Mesendoderm (in vitro differentiated cells): ENCODE measurements around the gene TCF7L2.
A peak's percentile ranks its signal among the peaks of the same experiment; 100 is the strongest.

Experiments used
- DNase-seq: peaks from one replicate; pipeline ENCODE4 v3.0.0; 2013
- H2AK5ac ChIP-seq: 2 replicates; pipeline ENCODE4 v1.6.1; 2013; ENCODE audit warnings: low read length, inconsistent platforms
- H2BK120ac ChIP-seq: 2 replicates; pipeline ENCODE4 v1.6.1; 2013; ENCODE audit warnings: low read depth, mild to moderate bottlenecking, low read length, moderate library complexity, mixed read lengths
- H2BK15ac ChIP-seq: replicated peaks from 2 replicates; pipeline ENCODE4 v1.6.1; 2013; ENCODE audit warnings: low read depth, mild to moderate bottlenecking, moderate library complexity
- H2BK5ac ChIP-seq: 2 replicates; pipeline ENCODE4 v1.6.1; 2013; ENCODE audit warnings: low read length, inconsistent platforms
- H3K18ac ChIP-seq: 2 replicates; pipeline ENCODE4 v1.6.1; 2013; ENCODE audit warnings: mild to moderate bottlenecking, low read length, mixed read lengths
- H3K23ac ChIP-seq: one replicate; pipeline ENCODE4 v1.6.1; 2013; ENCODE audit warnings: low read length
- H3K27ac ChIP-seq: 2 replicates; pipeline ENCODE4 v1.5.1; 2013; ENCODE audit warnings: low read depth, mild to moderate bottlenecking, inconsistent platforms, low read length, moderate library complexity
- H3K27me3 ChIP-seq: 2 replicates; pipeline ENCODE4 v1.6.1; 2013; ENCODE audit warnings: low read length, control low read depth, mild to moderate bottlenecking, inconsistent platforms; ENCODE audit not compliant: insufficient read depth, poor library complexity
- H3K36me3 ChIP-seq: 2 replicates; pipeline ENCODE4 v1.6.1; 2013; ENCODE audit warnings: low read length, inconsistent platforms; ENCODE audit not compliant: control insufficient read depth, insufficient read depth
- H3K4ac ChIP-seq: one replicate; pipeline ENCODE4 v1.6.1; 2013; ENCODE audit warnings: low read depth, mild to moderate bottlenecking, low read length, moderate library complexity
- H3K4me1 ChIP-seq: 2 replicates; pipeline ENCODE4 v1.6.1; 2013; ENCODE audit warnings: low read depth, low read length, inconsistent platforms; ENCODE audit not compliant: control insufficient read depth
- H3K4me2 ChIP-seq: 2 replicates; pipeline ENCODE4 v1.6.1; 2013; ENCODE audit warnings: low read length
- H3K4me3 ChIP-seq: 2 replicates; pipeline ENCODE4 v1.5.1; 2013; ENCODE audit warnings: mild to moderate bottlenecking, low read length
- H3K56ac ChIP-seq: one replicate; pipeline ENCODE4 v1.6.1; 2013; ENCODE audit warnings: low read length
- H3K79me1 ChIP-seq: 2 replicates; pipeline ENCODE4 v1.6.1; 2013; ENCODE audit warnings: low read length, inconsistent platforms
- H3K79me2 ChIP-seq: 2 replicates; pipeline ENCODE4 v1.6.1; 2013; ENCODE audit warnings: mild to moderate bottlenecking, low read length; ENCODE audit not compliant: control insufficient read depth, insufficient read depth
- H3K9ac ChIP-seq: 2 replicates; pipeline ENCODE4 v1.6.1; 2013; ENCODE audit warnings: low read length, inconsistent platforms
- H4K5ac ChIP-seq: one replicate; pipeline ENCODE4 v1.6.1; 2013; ENCODE audit warnings: low read length
- H4K8ac ChIP-seq: one replicate; pipeline ENCODE4 v1.6.1; 2013; ENCODE audit warnings: low read depth, mild to moderate bottlenecking, control low read depth, low read length, moderate library complexity
- WGBS: extraction: QIAGEN DNeasy Blood & Tissue Kit; methylation state at CpG from one replicate; pipeline ENCODE4 v1.1.7; 2013; ENCODE audit warnings: low lambda C conversion rate, missing lambda C conversion rate; ENCODE audit not compliant: insufficient coverage; ENCODE audit errors: extremely low coverage; 5-methylcytosine and 5-hydroxymethylcytosine counted together

The TCF7L2 gene

DNA sequence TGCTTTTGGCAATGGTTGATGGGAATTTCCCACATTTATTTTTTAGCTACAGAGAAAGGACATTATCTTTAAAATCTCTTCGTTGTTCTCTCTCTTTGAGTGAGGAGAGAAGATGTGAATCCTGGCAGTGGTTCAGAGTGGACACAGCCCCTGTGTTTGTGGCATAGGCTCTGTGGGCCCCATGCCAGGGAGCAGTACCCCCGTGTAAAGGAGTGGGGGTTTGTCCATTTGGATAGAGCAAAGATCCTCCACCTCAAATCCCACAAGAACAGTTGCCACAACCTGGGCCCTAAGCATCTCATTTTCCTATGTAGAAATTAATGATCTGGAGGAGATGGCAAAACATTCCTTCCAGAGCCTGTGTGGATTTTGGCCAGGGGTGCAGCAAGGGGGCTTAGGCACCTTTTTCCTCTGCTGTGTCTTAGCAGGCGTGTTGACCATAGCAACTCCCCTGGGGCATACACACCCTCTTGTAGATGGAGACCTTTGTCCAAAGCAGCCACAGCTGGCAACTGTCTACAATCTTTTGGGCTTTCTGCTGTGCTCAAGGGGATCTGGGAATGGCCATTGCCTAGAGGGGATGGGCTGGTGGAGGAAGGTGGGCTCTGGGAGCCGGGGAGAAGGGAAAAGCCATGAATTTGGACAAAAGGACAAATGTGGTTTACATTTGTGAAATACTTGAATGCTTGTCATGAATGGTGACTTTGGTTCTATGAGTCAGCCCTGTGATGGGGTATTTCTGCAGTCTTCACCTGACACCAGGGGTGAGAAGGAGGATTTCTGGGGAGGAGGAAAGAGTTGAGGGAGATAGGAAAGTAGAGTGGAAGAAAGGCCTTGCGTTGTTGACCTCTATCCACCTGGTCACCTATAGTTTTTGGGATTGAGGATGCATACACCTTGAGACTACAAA is 92.0 kb downstream of the TCF7L2 start:
- H3K79me1 ChIP-seq = peaks cover 23% of the 10 kb centered on the region
- H4K8ac ChIP-seq = no peak overlapping the region
- DNase-seq = peak; percentile 19
- no peak overlapping the region for H3K18ac ChIP-seq
- no CpG with 5 or more reads among the region's 5 CpGs for WGBS
- no peak overlapping the region for H2BK5ac ChIP-seq
- H2AK5ac ChIP-seq = no peak overlapping the region
- no peak overlapping the region for H2BK120ac ChIP-seq
- no peaks in the 10 kb centered on the region for H3K36me3 ChIP-seq
- H3K4me3 ChIP-seq = no peak overlapping the region
- H3K27me3 ChIP-seq = no peaks in the 10 kb centered on the region
- H3K4me1 ChIP-seq = peaks cover 2% of the 10 kb centered on the region
- no peak overlapping the region for H2BK15ac ChIP-seq
- no peak overlapping the region for H3K9ac ChIP-seq
- H3K4me2 ChIP-seq = no peak overlapping the region
- no peak overlapping the region for H3K27ac ChIP-seq
- H3K56ac ChIP-seq = no peak overlapping the region
- no peak overlapping the region for H4K5ac ChIP-seq
- H3K4ac ChIP-seq = no peak overlapping the region
- H3K23ac ChIP-seq = no peak overlapping the region
- H3K79me2 ChIP-seq = peaks cover 24% of the 10 kb centered on the region

- H3K4me1 ChIP-seq = peaks cover 4% of the 10 kb centered on the region
- H3K9ac ChIP-seq = no peak overlapping the region
- H3K36me3 ChIP-seq = no peaks in the 10 kb centered on the region
- H2AK5ac ChIP-seq = no peak overlapping the region
- no peak overlapping the region for H3K56ac ChIP-seq
- WGBS = no CpG with 5 or more reads among the region's 7 CpGs
- H3K27me3 ChIP-seq = no peaks in the 10 kb centered on the region
- H3K79me1 ChIP-seq = peaks cover 19% of the 10 kb centered on the region
- no peak overlapping the region for H3K27ac ChIP-seq
- H3K23ac ChIP-seq = no peak overlapping the region
- peaks cover 16% of the 10 kb centered on the region for H3K79me2 ChIP-seq
- no peak overlapping the region for H3K4me2 ChIP-seq
- H3K4me3 ChIP-seq = no peak overlapping the region
- no peak overlapping the region for H3K4ac ChIP-seq
- no peak overlapping the region for H4K5ac ChIP-seq
- no peak overlapping the region for H3K18ac ChIP-seq
- DNase-seq = no peak
- H4K8ac ChIP-seq = no peak overlapping the region
- H2BK120ac ChIP-seq = no peak overlapping the region
- H2BK5ac ChIP-seq = no peak overlapping the region
- no peak overlapping the region for H2BK15ac ChIP-seq
These were observed 92.8 kb downstream of the TCF7L2 start for GRCh38 chr10:113042868-113043267.

- H3K79me2 ChIP-seq = peaks cover 18% of the 10 kb centered on the region
- H3K4me2 ChIP-seq = no peak overlapping the region
- H3K4me3 ChIP-seq = no peak overlapping the region
- H3K36me3 ChIP-seq = no peaks in the 10 kb centered on the region
- peak overlapping the region; percentile 65 for H3K18ac ChIP-seq
- H3K79me1 ChIP-seq = peaks cover 21% of the 10 kb centered on the region
- H3K4me1 ChIP-seq = peaks cover 10% of the 10 kb centered on the region
- no CpG with 5 or more reads among the region's 12 CpGs for WGBS
- no peak overlapping the region for H2BK5ac ChIP-seq
- H2BK120ac ChIP-seq = no peak overlapping the region
- no peak overlapping the region for H4K5ac ChIP-seq
- DNase-seq = no peak
- no peak overlapping the region for H2AK5ac ChIP-seq
- no peak overlapping the region for H2BK15ac ChIP-seq
- H3K56ac ChIP-seq = no peak overlapping the region
- H3K27ac ChIP-seq = no peak overlapping the region
- no peak overlapping the region for H3K4ac ChIP-seq
- H3K27me3 ChIP-seq = no peaks in the 10 kb centered on the region
- no peak overlapping the region for H3K9ac ChIP-seq
- no peak overlapping the region for H3K23ac ChIP-seq
- no peak overlapping the region for H4K8ac ChIP-seq
These were observed 94.1 kb downstream of the TCF7L2 start for GRCh38 chr10:113044016-113044755.

- H3K27ac ChIP-seq = no peak overlapping the region
- H3K27me3 ChIP-seq = no peaks in the 10 kb centered on the region
- H3K36me3 ChIP-seq = no peaks in the 10 kb centered on the region
- H4K8ac ChIP-seq = no peak overlapping the region
- H3K79me1 ChIP-seq = peaks cover 27% of the 10 kb centered on the region
- H2BK15ac ChIP-seq = no peak overlapping the region
- no peak overlapping the region for H3K4me2 ChIP-seq
- H4K5ac ChIP-seq = no peak overlapping the region
- DNase-seq = no peak
- H3K23ac ChIP-seq = no peak overlapping the region
- peak overlapping the region; percentile 59 for H2AK5ac ChIP-seq
- no peak overlapping the region for H3K4me3 ChIP-seq
- peaks cover 10% of the 10 kb centered on the region for H3K4me1 ChIP-seq
- H3K56ac ChIP-seq = no peak overlapping the region
- no peak overlapping the region for H2BK5ac ChIP-seq
- no peak overlapping the region for H2BK120ac ChIP-seq
- no peak overlapping the region for H3K9ac ChIP-seq
- no peak overlapping the region for H3K18ac ChIP-seq
- H3K4ac ChIP-seq = no peak overlapping the region
- peaks cover 22% of the 10 kb centered on the region for H3K79me2 ChIP-seq
- WGBS = no CpG with 5 or more reads among the region's 10 CpGs
These were observed 95.4 kb downstream of the TCF7L2 start for GRCh38 chr10:113045147-113046055.

GRCh38 chr10:113047151-113047550 is 97.1 kb downstream of the TCF7L2 start:
- no peak overlapping the region for H3K4me2 ChIP-seq
- no peaks in the 10 kb centered on the region for H3K27me3 ChIP-seq
- H3K79me2 ChIP-seq = peaks cover 23% of the 10 kb centered on the region
- H3K18ac ChIP-seq = no peak overlapping the region
- WGBS = no CpG with 5 or more reads among the region's 4 CpGs
- no peak overlapping the region for H3K23ac ChIP-seq
- no peak overlapping the region for H3K27ac ChIP-seq
- H3K4me1 ChIP-seq = peaks cover 11% of the 10 kb centered on the region
- H4K8ac ChIP-seq = no peak overlapping the region
- no peak overlapping the region for H3K56ac ChIP-seq
- H3K4me3 ChIP-seq = no peak overlapping the region
- no peak for DNase-seq
- H2BK15ac ChIP-seq = no peak overlapping the region
- no peaks in the 10 kb centered on the region for H3K36me3 ChIP-seq
- peaks cover 27% of the 10 kb centered on the region for H3K79me1 ChIP-seq
- no peak overlapping the region for H2BK120ac ChIP-seq
- no peak overlapping the region for H2AK5ac ChIP-seq
- H3K4ac ChIP-seq = no peak overlapping the region
- no peak overlapping the region for H4K5ac ChIP-seq
- no peak overlapping the region for H3K9ac ChIP-seq
- no peak overlapping the region for H2BK5ac ChIP-seq
